ENCODE results near the gene ROPN1L. TPM values are rescaled to one million over a fixed set of nuclear protein-coding genes. Genes with fewer than 3 reads are reported as not detected.
"Not testable (repeated sequence)": the region's sequence is repeated elsewhere in the genome, so short reads cannot be mapped to it uniquely, and the experiment has no call there.

The ROPN1L gene
- total and polyA plus RNA-seq, 9 donors, result 0.13 to 0.38 (median 0.21) TPM; not detected in 3

DNA sequence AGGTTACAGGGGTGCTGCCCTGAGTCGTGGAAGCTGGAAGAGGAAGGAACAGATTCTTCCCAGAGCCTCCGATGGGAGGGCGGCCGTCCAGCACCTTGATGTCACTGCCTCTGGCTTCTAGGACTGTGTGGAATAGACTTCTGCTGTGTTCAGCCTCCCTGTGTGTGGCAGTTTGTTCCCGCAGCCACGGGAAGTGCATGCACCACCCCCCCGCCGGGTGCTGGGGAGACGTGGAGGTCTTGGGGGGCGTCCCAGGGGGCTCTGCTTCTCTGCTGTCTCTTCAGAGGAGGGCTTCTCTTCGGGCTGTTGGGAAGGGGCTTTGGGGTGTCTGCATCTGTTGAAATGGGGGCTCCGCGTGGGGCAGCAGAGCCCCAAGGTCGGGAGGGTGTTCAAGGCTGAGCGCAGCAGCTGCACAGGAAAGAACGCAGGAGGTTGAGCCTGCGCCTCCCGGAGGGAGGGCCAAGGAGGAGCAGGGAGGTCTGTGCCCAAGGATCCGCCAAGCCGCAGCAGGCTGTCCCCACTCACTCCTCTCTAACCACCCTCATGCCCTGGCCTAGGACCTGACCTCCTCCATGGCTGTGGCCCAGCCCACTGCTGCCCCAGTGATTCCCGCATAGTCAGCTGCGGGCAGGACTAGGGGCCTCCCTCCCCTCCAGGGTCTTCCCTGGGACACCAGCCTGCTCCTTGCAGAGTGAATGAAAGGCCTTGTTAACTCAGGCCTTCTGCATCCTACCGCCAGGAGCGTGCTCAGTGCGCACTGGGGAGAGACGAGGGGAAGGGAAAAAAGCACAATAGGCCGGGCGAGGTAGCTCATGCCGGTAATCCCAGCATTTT is 45.0 kb downstream of the ROPN1L start:
- DNase-seq, result peak; percentile 42
- Histone ChIP-seq H3K27me3 (ENCODE audit: control insufficient read depth, insufficient read depth, low read length) (peaks cover 8% of the 10 kb centered on the region), H3K36me3 (ENCODE audit: control insufficient read depth, insufficient read depth, low read length) (no peaks in the 10 kb centered on the region), H3K27ac (ENCODE audit: low read length) (no peak overlapping the region), H3K4me3 (ENCODE audit: low read length) (no peak overlapping the region), H3K4me1 (ENCODE audit: control insufficient read depth, insufficient read depth, low read length) (peaks cover 9% of the 10 kb centered on the region), H3K9me3 (replicated peaks; ENCODE audit: control insufficient read depth, low read depth, low read length) (no peaks in the 10 kb centered on the region)
- 67% methylated on average over 24 of the region's 29 CpGs for WGBS (ENCODE audit: insufficient coverage)

DNA sequence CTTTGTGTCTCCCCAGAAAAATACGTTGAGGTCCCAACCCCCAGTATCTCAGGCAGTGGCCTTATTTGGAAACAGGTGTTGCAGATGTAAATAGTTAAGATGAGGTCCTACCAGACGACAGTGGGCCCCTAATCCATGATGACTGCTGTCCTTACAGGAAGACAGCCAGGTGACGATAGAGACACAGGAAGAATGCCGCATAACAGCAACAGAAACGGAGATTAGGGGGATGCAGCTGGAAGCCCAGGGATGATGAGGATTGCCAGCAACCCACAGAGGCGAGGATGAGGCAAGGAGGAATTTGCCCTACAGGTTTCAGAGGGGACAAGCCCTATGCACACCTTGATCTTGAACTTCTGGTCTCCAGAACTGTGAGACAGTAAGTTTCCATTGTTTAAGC is 46.5 kb downstream of the ROPN1L start:
- Histone ChIP-seq H3K27ac (ENCODE audit: low read length) (no peak overlapping the region), H3K4me3 (ENCODE audit: low read length) (no peak overlapping the region), H3K36me3 (ENCODE audit: control insufficient read depth, insufficient read depth, low read length) (no peaks in the 10 kb centered on the region), H3K4me1 (ENCODE audit: control insufficient read depth, insufficient read depth, low read length) (peaks cover 9% of the 10 kb centered on the region), H3K27me3 (ENCODE audit: control insufficient read depth, insufficient read depth, low read length) (peaks cover 8% of the 10 kb centered on the region), H3K9me3 (replicated peaks; ENCODE audit: control insufficient read depth, low read depth, low read length) (no peaks in the 10 kb centered on the region)
- WGBS (ENCODE audit: insufficient coverage), result 56% methylated on average over 5 of the region's 6 CpGs
- no peak for DNase-seq

DNA sequence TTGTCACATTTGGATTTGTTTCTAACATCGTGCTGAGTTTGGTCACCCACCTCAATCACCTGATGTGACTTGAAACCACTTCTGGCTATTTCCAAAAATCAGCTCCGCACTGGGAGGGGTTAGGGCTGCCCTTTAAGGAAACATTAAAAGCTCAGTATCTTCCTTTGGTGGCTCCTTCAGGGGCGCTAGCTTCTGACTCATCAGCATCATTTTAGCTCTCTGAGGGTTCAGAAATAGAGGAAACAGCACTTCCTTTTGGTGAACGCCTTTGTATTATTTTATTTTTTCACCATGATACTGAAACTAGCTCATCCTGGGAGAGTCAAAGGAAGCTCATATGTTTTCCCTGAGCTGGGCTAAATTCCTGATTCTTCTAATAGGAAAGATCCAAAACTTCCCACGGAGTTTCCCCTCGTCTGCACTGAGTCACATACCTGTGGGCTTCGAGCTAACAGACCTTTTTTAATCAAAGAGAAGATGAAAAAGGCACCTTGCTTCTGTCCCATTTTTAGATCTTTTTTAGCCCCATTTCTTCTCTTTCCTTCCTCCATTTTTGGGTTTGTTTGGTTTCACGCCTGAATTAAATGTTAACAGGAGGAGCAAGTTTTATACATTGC is 48.2 kb downstream of the ROPN1L start:
- Histone ChIP-seq H3K27me3 (ENCODE audit: control insufficient read depth, insufficient read depth, low read length) (peaks cover 8% of the 10 kb centered on the region), H3K4me3 (ENCODE audit: low read length) (no peak overlapping the region), H3K27ac (ENCODE audit: low read length) (no peak overlapping the region), H3K36me3 (ENCODE audit: control insufficient read depth, insufficient read depth, low read length) (no peaks in the 10 kb centered on the region), H3K9me3 (replicated peaks; ENCODE audit: control insufficient read depth, low read depth, low read length) (peaks cover 5% of the 10 kb centered on the region), H3K4me1 (ENCODE audit: control insufficient read depth, insufficient read depth, low read length) (peaks cover 9% of the 10 kb centered on the region)
- DNase-seq, result peak; percentile 49
- 83% methylated on average over 1 of the region's 8 CpGs for WGBS (ENCODE audit: insufficient coverage)

DNA sequence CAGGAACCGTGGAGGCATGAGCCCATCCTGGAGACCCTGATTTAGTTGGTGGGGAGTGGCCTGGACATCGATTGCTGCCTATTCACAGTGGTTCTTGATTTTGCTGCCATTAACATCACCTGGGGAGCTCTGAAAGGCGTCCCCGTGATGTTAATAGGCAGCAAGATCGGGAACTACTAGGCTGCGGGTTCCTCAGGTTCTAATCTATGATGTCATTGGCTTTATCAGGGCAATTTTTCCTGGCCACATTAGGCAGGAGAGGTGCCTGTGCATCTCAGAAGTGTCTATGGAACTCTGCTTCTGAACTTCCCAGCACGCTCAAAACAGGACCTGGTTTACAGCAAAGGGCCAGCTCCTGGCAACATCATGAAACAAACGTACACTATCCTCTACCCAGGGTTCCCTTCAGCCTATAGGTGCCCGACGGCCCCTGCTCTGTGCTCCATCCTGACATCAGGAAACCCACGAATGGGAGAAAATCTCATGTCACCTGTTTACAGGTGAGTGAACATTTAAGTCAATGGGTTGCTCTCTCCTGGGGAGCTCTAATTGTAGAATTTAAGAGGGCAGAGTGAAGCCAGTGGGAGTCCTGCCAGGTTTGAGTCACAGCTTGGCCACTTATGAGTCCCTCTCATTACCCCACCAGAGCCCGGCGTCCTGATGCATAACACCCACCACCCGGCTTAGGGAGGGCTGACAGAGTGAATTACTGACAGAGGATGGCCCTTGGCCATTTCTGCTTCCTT is 49.4 kb downstream of the ROPN1L start:
- WGBS (ENCODE audit: insufficient coverage), result 77% methylated on average over 7 of the region's 14 CpGs
- H3K4me3 ChIP-seq (ENCODE audit: low read length), result no peak overlapping the region
- H3K27ac ChIP-seq (ENCODE audit: low read length), result no peak overlapping the region
- peaks cover 8% of the 10 kb centered on the region for H3K27me3 ChIP-seq (ENCODE audit: control insufficient read depth, insufficient read depth, low read length)
- no peaks in the 10 kb centered on the region for H3K36me3 ChIP-seq (ENCODE audit: control insufficient read depth, insufficient read depth, low read length)
- peaks cover 5% of the 10 kb centered on the region for H3K9me3 ChIP-seq (replicated peaks; ENCODE audit: control insufficient read depth, low read depth, low read length)
- H3K4me1 ChIP-seq (ENCODE audit: control insufficient read depth, insufficient read depth, low read length), result peaks cover under 1% of the 10 kb centered on the region
- DNase-seq, result no peak

DNA sequence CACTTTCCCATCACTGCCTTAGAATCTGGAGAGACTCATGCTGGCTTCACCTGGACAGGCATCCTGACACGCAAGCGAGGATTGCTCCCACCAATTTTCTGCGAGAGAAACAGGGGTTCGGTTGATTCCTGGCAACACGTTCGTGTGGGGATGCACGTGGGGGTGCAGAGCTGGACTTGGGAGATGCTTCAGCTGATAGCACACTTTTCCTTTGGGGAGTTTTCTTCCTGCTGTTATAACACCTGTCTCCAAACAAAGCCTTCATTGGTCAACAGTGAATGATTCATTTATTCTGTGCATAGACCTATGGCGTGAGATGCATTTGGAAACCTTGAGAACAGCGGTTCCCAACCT is 50.0 kb downstream of the ROPN1L start:
- 95% methylated on average over 2 of the region's 9 CpGs for WGBS (ENCODE audit: insufficient coverage)

DNA sequence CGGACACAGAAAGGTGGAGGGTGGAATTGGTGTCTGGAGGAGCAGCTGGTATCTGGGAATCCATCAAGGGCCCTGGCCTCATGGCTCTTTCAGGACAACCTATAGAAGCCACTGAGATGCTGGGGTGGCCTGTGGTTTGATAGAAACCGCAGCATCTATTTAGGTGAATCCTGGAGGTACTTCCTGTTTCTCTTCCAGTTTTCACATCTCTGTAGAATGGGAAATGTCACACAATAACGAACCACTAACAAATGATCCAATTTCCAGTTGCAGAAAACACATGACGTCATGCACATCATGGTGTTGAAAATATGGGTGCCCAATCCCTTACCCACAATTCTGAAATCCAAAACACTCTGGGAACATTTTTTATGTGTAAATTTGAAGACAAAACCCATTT is 52.2 kb downstream of the ROPN1L start:
- Histone ChIP-seq H3K4me3 (ENCODE audit: low read length) (no peak overlapping the region), H3K27me3 (ENCODE audit: control insufficient read depth, insufficient read depth, low read length) (peaks cover 8% of the 10 kb centered on the region), H3K27ac (ENCODE audit: low read length) (no peak overlapping the region), H3K4me1 (ENCODE audit: control insufficient read depth, insufficient read depth, low read length) (no peaks in the 10 kb centered on the region), H3K9me3 (replicated peaks; ENCODE audit: control insufficient read depth, low read depth, low read length) (peaks cover 5% of the 10 kb centered on the region), H3K36me3 (ENCODE audit: control insufficient read depth, insufficient read depth, low read length) (no peaks in the 10 kb centered on the region)
- DNase-seq, result no peak
- no CpG with 5 or more reads among the region's 4 CpGs for WGBS (ENCODE audit: insufficient coverage)

More for the DNA sequence above, 50.0 kb downstream of the ROPN1L start:
- peaks cover 5% of the 10 kb centered on the region for H3K9me3 ChIP-seq (replicated peaks; ENCODE audit: control insufficient read depth, low read depth, low read length)
- H3K27ac ChIP-seq (ENCODE audit: low read length), result no peak overlapping the region
- no peaks in the 10 kb centered on the region for H3K36me3 ChIP-seq (ENCODE audit: control insufficient read depth, insufficient read depth, low read length)
- H3K4me3 ChIP-seq (ENCODE audit: low read length), result no peak overlapping the region
- no peaks in the 10 kb centered on the region for H3K4me1 ChIP-seq (ENCODE audit: control insufficient read depth, insufficient read depth, low read length)
- DNase-seq, result no peak
- peaks cover 8% of the 10 kb centered on the region for H3K27me3 ChIP-seq (ENCODE audit: control insufficient read depth, insufficient read depth, low read length)

DNA sequence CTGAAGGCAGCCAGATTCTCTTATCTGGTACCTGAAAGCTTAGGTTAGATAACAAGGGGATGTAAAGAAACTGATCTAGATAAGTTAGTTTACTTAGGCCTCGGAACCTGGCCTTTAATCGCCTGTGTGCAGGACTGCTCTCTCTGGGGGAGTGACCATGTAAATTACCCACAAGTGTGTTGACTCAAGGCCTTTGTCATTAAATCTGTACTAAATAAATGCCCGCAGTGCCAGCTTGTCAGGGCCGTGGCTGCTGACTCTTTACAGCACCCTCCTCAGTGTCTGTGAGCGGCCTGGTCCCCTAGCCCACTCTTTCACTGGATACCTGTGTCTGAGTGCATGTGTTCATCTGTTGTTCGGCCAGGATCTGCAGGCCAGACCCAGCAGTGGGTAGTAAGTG is 52.8 kb downstream of the ROPN1L start:
- H3K4me3 ChIP-seq (ENCODE audit: low read length); H3K27ac ChIP-seq (ENCODE audit: low read length); H3K36me3 ChIP-seq (ENCODE audit: control insufficient read depth, insufficient read depth, low read length); H3K9me3 ChIP-seq (replicated peaks; ENCODE audit: control insufficient read depth, low read depth, low read length); H3K4me1 ChIP-seq (ENCODE audit: control insufficient read depth, insufficient read depth, low read length); DNase-seq; H3K27me3 ChIP-seq (ENCODE audit: control insufficient read depth, insufficient read depth, low read length): not testable (repeated sequence)
- 94% methylated on average over 5 of the region's 6 CpGs for WGBS (ENCODE audit: insufficient coverage)

DNA sequence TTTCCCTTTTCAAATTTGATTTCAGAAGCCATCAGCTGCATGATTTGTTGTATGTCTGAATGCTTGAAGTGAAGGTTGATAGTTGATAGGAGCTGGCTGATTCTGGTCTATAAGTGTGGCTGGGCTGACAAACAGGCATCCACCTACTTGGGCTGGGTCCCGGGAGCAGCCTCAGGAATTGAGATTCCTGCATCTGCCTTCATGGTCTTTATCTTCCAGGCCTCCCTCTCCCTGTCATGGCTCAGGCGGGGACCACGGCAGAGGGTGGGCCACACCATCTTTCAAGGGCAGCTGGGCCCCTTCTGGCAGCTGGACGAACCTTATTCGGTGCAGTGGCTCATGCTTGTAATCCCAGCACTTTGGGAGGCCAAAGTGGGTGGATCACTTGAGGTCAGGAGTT is 55.9 kb downstream of the ROPN1L start:
- 33% methylated on average over 1 of the region's 5 CpGs for WGBS (ENCODE audit: insufficient coverage)

DNA sequence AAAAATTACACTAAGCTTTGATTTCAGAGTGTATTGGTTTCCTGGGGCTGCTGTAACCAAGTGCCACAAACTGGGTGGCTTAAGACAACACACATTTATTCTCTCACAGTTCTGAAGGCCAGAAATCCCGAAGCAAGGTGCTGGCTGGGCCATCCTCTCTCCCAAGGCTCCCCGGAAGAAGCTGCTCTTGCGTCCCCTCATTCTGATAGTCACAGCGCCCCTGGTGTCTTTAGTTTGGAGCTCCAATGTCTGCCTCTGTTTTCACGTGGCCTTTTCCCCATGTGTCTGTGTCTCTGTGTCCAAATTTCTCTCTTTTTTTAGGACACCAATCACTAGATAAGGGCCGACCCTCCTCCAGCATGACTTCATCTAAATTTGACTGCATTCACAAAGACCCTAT is 56.7 kb downstream of the ROPN1L start:
- Histone ChIP-seq H3K27me3 (ENCODE audit: control insufficient read depth, insufficient read depth, low read length) (peaks cover 2% of the 10 kb centered on the region), H3K4me3 (ENCODE audit: low read length) (no peak overlapping the region), H3K36me3 (ENCODE audit: control insufficient read depth, insufficient read depth, low read length) (no peaks in the 10 kb centered on the region), H3K9me3 (replicated peaks; ENCODE audit: control insufficient read depth, low read depth, low read length) (peaks cover 5% of the 10 kb centered on the region), H3K27ac (ENCODE audit: low read length) (no peak overlapping the region), H3K4me1 (ENCODE audit: control insufficient read depth, insufficient read depth, low read length) (peaks cover 11% of the 10 kb centered on the region)
- DNase-seq, result no peak
- 62% methylated on average over 6 of the region's 6 CpGs for WGBS (ENCODE audit: insufficient coverage)

More for the DNA sequence above, 55.9 kb downstream of the ROPN1L start:
- H3K4me3 ChIP-seq (ENCODE audit: low read length), result no peak overlapping the region
- peaks cover 2% of the 10 kb centered on the region for H3K27me3 ChIP-seq (ENCODE audit: control insufficient read depth, insufficient read depth, low read length)
- H3K36me3 ChIP-seq (ENCODE audit: control insufficient read depth, insufficient read depth, low read length), result no peaks in the 10 kb centered on the region
- peaks cover 5% of the 10 kb centered on the region for H3K9me3 ChIP-seq (replicated peaks; ENCODE audit: control insufficient read depth, low read depth, low read length)
- peaks cover 6% of the 10 kb centered on the region for H3K4me1 ChIP-seq (ENCODE audit: control insufficient read depth, insufficient read depth, low read length)
- no peak for DNase-seq
- no peak overlapping the region for H3K27ac ChIP-seq (ENCODE audit: low read length)

DNA sequence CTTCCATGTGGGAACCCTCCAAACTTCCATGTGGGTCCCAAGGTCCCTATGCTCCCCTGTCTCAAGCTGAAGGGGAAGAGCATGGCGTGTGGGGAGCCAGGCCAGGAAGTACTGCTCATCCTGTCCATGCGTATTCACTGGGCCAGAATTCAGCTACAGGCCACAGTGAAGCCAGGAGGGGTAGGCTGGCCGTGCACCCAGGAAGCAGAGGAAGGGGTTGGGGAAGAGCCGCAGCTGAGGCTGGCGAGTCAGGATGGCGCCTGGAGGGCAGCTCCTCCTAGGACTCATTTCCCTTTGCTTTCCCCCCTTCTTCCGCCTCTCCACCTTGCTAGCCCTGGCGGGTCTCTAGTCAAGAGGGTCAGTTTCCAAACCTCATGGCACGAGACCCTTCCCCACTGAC is 57.4 kb downstream of the ROPN1L start:
- H3K27ac ChIP-seq (ENCODE audit: low read length), result no peak overlapping the region
- no peak overlapping the region for H3K4me3 ChIP-seq (ENCODE audit: low read length)
- no peak for DNase-seq
- whole genome bisulfite sequencing (ENCODE audit: insufficient coverage), result 88% methylated on average over 4 of the region's 9 CpGs
- no peaks in the 10 kb centered on the region for H3K36me3 ChIP-seq (ENCODE audit: control insufficient read depth, insufficient read depth, low read length)
- H3K4me1 ChIP-seq (ENCODE audit: control insufficient read depth, insufficient read depth, low read length), result peaks cover 14% of the 10 kb centered on the region
- peaks cover 5% of the 10 kb centered on the region for H3K9me3 ChIP-seq (replicated peaks; ENCODE audit: control insufficient read depth, low read depth, low read length)
- peaks cover 2% of the 10 kb centered on the region for H3K27me3 ChIP-seq (ENCODE audit: control insufficient read depth, insufficient read depth, low read length)

All from muscle of leg (tissue), 11 donors.